OCI-LY3 (cell line): ENCODE data around the gene CTTNBP2NL.

Source experiments
- CTCF ChIP-seq: fragments of 200-600, 300-600 bp; sonication (generic); IDR thresholded peaks from 2 replicates; pipeline ENCODE4 v1.5.1; 2014; ENCODE audit warnings: antibody characterized with exemption, low read length, low read depth
- EZH2phosphoT487 ChIP-seq: fragments of 200-600 bp; shearing (Covaris generic); IDR thresholded peaks from 2 replicates; pipeline ENCODE4 v1.6.1; 2018; ENCODE audit warnings: antibody characterized with exemption, mixed run types, low read depth

DNA sequence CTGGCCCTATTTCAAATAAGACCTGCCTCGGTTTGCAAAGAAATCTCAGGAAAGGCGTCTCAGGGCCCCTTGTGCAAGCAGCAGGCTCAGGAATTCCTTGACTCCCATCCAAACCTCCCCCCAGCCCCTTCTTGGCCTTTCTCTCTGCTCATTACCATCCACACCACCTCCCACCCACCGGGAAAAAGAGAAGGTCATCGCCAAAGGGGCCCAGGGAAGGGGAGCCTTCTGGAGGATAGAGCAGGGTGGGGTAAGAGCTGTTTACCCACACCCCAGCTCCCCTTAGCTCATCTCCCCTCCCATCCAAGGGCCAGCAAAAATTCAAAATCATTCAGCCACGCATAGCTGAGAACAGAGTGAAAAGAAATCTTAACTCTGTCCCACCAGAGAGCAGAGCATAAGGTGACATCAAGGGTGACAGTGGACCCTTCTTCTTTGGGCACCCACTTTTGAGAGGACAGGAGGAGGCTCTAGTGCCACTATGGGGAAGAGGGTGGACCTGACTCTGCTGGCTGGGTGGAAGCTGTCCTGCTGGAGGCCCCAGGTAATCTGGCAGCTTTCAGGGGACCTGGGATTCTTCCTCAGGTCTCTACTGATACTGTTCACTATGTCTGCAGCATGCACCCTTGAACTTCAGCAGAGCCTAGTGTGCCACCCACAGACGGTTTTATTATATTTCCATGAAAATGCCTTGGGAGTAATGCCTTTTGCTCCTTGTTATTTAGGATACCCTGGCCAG is 108.8 kb downstream of the CTTNBP2NL start:
- peak; percentile 27 for TF ChIP-seq CTCF
- no peak for TF ChIP-seq EZH2phosphoT487
